ENCODE results near the gene WASF2. TPM values are rescaled to one million over a fixed set of nuclear protein-coding genes. Genes with fewer than 3 reads are reported as not detected.
"Not testable (repeated sequence)": the region's sequence is repeated elsewhere in the genome, so short reads cannot be mapped to it uniquely, and the experiment has no call there.

The WASF2 gene
- total RNA-seq, 4 donors from 2014 or later = 53.8 to 76.6 (median 70.3) TPM

DNA sequence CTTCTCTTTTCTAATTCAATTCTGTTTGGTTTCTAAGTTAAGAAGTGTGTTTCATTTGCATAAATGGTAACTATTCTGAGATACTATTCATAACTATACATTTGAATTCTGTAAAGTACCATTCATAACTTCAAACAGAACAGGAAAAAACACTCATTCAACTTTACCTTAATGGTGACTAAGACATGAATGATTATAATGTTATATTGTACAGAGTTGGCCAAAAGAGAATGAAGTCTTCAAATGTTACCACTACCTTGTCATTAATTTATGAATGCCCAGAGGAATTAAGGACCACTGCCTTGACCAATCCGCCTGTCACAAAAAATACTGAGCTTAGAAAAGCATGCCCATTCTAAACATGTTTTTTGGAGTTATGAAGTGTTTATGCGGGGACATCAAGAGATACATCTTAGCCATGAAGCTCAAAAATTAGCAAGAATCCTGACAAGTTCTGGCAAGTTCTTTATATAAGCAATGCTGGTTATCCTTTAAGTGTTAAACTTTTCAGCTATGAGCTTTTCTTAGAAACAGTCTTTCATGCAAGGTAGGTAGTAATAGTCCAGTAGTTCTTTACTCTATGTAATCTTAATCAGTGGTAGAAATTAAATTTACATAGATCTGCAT lies 7.9 kb downstream of the WASF2 start:
- TF ChIP-seq, protein P1, sequence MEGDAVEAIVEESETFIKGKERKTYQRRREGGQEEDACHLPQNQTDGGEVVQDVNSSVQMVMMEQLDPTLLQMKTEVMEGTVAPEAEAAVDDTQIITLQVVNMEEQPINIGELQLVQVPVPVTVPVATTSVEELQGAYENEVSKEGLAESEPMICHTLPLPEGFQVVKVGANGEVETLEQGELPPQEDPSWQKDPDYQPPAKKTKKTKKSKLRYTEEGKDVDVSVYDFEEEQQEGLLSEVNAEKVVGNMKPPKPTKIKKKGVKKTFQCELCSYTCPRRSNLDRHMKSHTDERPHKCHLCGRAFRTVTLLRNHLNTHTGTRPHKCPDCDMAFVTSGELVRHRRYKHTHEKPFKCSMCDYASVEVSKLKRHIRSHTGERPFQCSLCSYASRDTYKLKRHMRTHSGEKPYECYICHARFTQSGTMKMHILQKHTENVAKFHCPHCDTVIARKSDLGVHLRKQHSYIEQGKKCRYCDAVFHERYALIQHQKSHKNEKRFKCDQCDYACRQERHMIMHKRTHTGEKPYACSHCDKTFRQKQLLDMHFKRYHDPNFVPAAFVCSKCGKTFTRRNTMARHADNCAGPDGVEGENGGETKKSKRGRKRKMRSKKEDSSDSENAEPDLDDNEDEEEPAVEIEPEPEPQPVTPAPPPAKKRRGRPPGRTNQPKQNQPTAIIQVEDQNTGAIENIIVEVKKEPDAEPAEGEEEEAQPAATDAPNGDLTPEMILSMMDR (IDR thresholded peaks at IDR 0.05) = no peak
- no peak for TF ChIP-seq POLR2A (IDR thresholded peaks at IDR 0.05)
- no peak overlapping the region for H3K4me3 ChIP-seq (ENCODE audit: low read depth, poor library complexity, severe bottlenecking)
- 51 to 56% methylated on average over 2 of the region's 2 CpGs for WGBS, 2 donors
- intact Hi-C loops (cut with DNase I; ENCODE audit: low total_unique reads) = loop anchor here (10.0 kb wide), 1 partner anchor 47 kb away; no protein-coding TSS in a partner anchor
- no peak for DNase-seq (ENCODE audit: low spot score in 2 of 2)

DNA sequence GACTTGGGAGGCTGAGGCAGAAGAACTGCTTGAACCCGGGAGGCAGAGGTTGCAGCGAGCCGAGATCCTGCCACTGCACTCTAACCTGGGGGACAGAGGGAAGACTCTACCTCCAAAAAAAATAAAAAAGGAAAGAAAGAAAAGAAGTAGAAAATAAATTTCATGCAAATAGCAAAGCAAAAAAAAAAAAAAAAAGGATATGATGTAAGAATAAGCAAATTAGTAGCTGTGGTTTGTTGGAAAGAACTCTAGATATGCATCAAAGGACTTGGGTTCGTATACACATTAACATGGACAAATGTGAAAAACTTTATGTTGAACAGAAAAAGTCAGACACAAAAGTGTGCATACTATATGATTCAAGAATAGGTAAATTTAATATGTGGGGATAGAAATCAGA lies 11.9 kb downstream of the WASF2 start:
- no peak overlapping the region for H3K4me3 ChIP-seq (ENCODE audit: low read depth, poor library complexity, severe bottlenecking)
- no peak for DNase-seq (ENCODE audit: low spot score in 2 of 2)
- TF ChIP-seq, protein P1 (IDR thresholded peaks at IDR 0.05) = no peak
- no peak for TF ChIP-seq POLR2A (IDR thresholded peaks at IDR 0.05)
- WGBS, 2 donors = 88 to 90% methylated on average over 4 of the region's 4 CpGs
- intact Hi-C loops (cut with DNase I; ENCODE audit: low total_unique reads) = no loop called here

DNA sequence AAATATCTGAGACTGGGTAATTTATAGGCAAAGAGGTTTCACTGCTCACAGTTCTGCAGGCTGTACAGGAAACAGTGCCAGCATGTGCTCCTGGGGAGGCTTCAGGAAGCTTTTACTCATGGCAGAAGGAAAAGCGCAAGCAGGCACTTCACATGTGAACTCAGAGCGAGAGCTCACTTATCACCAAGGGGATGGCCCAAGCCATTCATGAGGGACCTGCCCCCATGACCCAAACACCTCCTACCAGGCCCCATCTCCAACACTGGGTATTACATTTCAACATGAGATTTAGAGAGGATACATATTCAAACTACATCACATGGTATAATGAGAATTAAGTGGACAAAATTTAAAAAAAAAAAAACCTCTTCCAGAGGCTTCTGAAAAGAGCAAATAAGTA lies 13.7 kb downstream of the WASF2 start:
- intact Hi-C loops (cut with DNase I; ENCODE audit: low total_unique reads) = no loop called here
- DNase-seq (ENCODE audit: low spot score in 2 of 2) = peak in 1 of 2 donors; percentile 58
- TF ChIP-seq, protein P1 (IDR thresholded peaks at IDR 0.05) = no peak
- no peak for TF ChIP-seq POLR2A (IDR thresholded peaks at IDR 0.05)
- no peak overlapping the region for H3K4me3 ChIP-seq (ENCODE audit: low read depth, poor library complexity, severe bottlenecking)
- 88 to 90% methylated on average over 2 of the region's 2 CpGs for WGBS, 2 donors

DNA sequence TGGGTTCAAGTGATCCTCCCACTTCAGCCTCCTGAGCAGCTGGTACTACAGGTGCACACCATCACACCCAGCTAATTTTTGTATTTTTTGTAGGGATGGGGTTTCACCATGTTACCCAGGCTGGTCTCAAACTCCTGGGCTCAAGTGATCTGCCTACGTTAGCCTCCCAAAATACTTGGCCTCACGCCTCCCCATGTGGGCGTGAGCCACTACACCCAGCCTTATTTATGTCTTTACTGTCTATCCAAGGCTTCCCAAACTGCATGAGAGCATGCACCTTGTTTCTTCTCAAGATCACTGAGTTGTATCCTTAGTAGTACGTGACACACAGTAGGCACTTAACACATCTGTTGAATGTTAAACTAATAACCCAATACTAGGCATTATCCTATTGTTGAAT lies 14.2 kb downstream of the WASF2 start:
- intact Hi-C loops (cut with DNase I; ENCODE audit: low total_unique reads) = no loop called here
- H3K4me3 ChIP-seq (ENCODE audit: low read depth, poor library complexity, severe bottlenecking) = no peak overlapping the region
- DNase-seq (ENCODE audit: low spot score in 2 of 2) = no peak
- WGBS, 2 donors = 42 to 44% methylated on average over 4 of the region's 4 CpGs
- TF ChIP-seq POLR2A (IDR thresholded peaks at IDR 0.05) = no peak
- TF ChIP-seq, protein P1 (IDR thresholded peaks at IDR 0.05) = no peak

DNA sequence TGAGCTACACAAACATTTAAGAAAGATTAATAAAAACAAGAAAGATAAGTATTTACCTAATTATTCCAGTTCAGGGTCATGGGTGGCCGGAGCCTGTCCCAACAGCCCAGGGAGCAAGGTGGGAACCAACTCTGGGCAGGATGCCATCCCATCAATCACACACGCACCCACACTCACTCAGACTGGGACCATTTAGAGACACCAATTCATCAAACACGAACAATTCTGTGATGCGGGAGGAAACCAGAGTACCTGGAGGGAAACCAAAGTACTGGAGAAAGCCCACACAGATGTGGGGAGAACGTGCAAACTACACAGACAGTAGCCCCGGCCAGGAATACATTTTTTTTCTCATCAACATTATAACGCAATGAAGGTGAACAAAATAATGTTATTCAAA lies 16.2 kb downstream of the WASF2 start:
- WGBS, 2 donors = 28 to 37% methylated on average over 7 of the region's 7 CpGs
- no peak overlapping the region for H3K4me3 ChIP-seq (ENCODE audit: low read depth, poor library complexity, severe bottlenecking)
- intact Hi-C loops (cut with DNase I; ENCODE audit: low total_unique reads) = no loop called here
- peak in 1 of 2 donors; percentile 76 for DNase-seq (ENCODE audit: low spot score in 2 of 2)
- TF ChIP-seq, protein P1 (IDR thresholded peaks at IDR 0.05) = no peak
- no peak for TF ChIP-seq POLR2A (IDR thresholded peaks at IDR 0.05)

DNA sequence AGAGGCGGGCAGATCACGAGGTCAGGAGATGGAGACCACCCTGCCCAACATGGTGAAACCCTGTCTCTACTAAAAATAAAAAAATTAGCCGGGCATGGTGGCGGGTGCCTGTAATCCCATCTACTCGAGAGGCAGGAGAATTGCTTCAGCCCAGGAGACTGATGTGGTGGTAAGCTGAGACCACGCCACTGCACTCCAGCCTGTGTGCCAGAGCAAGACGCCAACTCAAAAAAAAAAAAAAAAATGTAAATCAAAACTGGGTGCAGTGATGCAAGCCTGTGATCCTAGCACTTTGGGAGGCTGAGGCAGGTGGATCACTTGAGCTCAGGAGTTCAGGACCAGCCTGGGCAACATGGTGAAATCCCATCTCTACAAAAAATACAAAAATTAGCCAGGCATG lies 17.9 kb downstream of the WASF2 start:
- intact Hi-C loops (cut with DNase I; ENCODE audit: low total_unique reads); H3K4me3 ChIP-seq (ENCODE audit: low read depth, poor library complexity, severe bottlenecking); DNase-seq (ENCODE audit: low spot score in 2 of 2): not testable (repeated sequence)
- 66 to 86% methylated on average over 7 of the region's 7 CpGs for WGBS, 2 donors
